Measurements from ENCODE around the gene ZFAND4. TPM values are rescaled to one million over a fixed set of nuclear protein-coding genes. Genes with fewer than 3 reads are reported as not detected.
A peak's percentile ranks its signal among the peaks of the same experiment; 100 is the strongest.

Gene ZFAND4
- total and polyA plus RNA-seq, 5 donors, result 5.4 to 20.6 (median 18.2) TPM

DNA sequence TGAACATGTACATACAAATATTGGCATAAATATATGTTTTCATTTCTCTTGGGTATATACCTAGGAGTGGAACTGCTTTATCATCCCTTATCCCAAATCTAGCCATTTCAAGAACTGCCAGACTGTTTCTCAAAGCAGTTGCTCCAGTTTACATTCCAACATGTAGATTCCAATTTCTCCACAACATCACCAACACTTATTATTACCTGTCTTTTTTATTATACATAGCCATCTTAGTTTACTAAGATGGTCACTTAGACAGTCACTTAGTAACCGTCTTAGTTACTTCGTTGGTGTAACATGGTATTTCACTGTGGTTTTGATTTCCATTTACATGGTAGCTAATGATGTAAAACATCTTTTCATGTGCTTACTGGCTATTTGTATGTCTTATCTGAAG lies 82.7 kb downstream of the ZFAND4 start:
- 95% methylated on average over 2 of the region's 2 CpGs for WGBS
- Histone ChIP-seq H3K4me1 (ENCODE audit: control insufficient read depth, insufficient read depth, low read length) (no peaks in the 10 kb centered on the region), H3K9me3 (ENCODE audit: control insufficient read depth, low read length) (no peaks in the 10 kb centered on the region), H3K27me3 (ENCODE audit: control insufficient read depth, insufficient read depth) (no peaks in the 10 kb centered on the region), H3K27ac (ENCODE audit: low read length) (no peak overlapping the region), H3K4me3 (ENCODE audit: low read length) (no peak overlapping the region)
- ATAC-seq (no peak), DNase-seq (no peak)
- intact Hi-C loops (cut with DNase I), result loop anchor here in 1 of 4 donors (10.0 kb wide), 2 partner anchors 85 to 125 kb away; partner anchors contain the start of gene ZFAND4

DNA sequence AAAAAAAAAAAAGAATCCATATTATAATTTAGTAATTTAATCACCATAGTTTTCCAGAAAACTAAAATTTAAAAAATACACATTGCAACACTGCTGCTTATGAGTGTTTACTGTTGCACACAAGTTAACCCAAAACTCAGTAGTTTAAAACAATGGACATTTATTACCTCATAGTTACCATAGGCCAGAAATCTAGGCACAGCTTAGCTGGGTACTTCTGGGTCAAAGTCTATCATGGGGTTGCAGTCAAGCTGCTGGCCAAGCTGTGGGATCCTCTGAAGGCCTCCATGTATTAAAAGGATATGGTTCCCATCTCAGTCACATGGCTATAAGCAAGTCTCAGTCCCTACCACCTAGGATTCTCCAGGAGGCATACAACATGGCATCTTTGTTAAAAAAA lies 83.6 kb downstream of the ZFAND4 start:
- DNase-seq (no peak), ATAC-seq (no peak)
- Histone ChIP-seq H3K27me3 (ENCODE audit: control insufficient read depth, insufficient read depth) (no peaks in the 10 kb centered on the region), H3K4me3 (ENCODE audit: low read length) (no peak overlapping the region), H3K4me1 (ENCODE audit: control insufficient read depth, insufficient read depth, low read length) (no peaks in the 10 kb centered on the region), H3K9me3 (ENCODE audit: control insufficient read depth, low read length) (no peaks in the 10 kb centered on the region), H3K27ac (ENCODE audit: low read length) (no peak overlapping the region)
- intact Hi-C loops (cut with DNase I), result no loop called here

DNA sequence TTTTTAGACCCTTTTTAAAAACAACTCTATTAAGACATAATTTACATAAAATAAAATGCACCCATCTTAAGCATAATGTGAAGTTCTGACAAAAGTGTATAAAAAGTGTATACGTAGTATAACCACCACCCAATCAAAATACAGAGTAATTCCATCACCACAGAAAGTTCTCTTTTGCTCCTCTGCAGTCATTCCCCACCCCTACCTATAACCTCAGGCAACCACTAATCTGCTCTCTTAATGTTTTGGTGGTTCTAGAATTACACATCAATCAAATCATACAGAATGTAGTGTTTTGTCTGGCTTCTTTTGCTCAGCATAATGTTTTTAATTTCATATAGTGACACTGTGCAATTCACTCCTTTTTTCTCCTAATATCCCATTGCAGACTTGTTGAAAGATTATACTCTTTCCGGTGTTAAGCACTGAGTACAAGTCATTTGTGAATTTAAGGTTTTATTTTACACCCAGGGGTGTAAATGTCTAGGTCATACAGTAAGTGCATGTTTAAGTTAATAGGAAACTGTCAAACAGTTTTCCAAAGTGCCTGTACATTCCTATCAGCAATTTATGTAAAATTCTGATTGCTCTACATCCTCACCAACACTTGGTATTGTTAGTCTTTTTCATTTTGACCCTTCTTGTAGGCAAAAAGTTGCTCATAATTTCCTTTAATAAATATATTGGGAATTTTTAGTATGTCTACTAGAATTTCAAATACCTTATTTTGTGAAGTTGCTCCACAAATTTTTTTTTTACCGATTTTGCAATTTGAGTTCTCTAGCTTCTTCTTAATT lies 86.3 kb downstream of the ZFAND4 start:
- Histone ChIP-seq H3K4me1 (ENCODE audit: control insufficient read depth, insufficient read depth, low read length) (no peaks in the 10 kb centered on the region), H3K4me3 (ENCODE audit: low read length) (no peak overlapping the region), H3K27ac (ENCODE audit: low read length) (no peak overlapping the region), H3K27me3 (ENCODE audit: control insufficient read depth, insufficient read depth) (no peaks in the 10 kb centered on the region), H3K9me3 (ENCODE audit: control insufficient read depth, low read length) (no peaks in the 10 kb centered on the region)
- intact Hi-C loops (cut with DNase I), result no loop called here
- ATAC-seq (no peak), DNase-seq (no peak)
- 96% methylated on average over 3 of the region's 3 CpGs for WGBS

DNA sequence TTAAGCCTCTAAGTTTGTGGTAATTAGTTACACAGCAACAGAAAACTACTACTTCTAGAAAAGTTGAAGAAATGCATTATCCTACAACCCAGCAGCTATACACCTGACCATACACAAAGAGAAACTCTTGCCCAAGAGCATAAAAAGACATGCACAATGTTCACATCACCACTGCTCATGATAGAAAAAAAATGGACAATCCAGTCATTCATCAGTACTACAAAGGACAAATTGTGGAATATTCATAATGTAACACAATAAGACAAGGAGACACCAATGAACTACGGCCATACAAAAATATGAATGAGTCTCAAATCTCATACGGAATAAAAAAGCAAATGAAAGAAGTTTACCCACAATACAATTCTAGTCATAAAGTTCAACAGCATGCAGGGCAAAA lies 87.4 kb downstream of the ZFAND4 start:
- no peaks in the 10 kb centered on the region for H3K27me3 ChIP-seq (ENCODE audit: control insufficient read depth, insufficient read depth)
- DNase-seq (no peak), ATAC-seq (no peak)
- WGBS, result 92% methylated on average over 2 of the region's 2 CpGs
- no peak overlapping the region for H3K4me3 ChIP-seq (ENCODE audit: low read length)
- intact Hi-C loops (cut with DNase I), result no loop called here
- no peak overlapping the region for H3K27ac ChIP-seq (ENCODE audit: low read length)
- H3K4me1 ChIP-seq (ENCODE audit: control insufficient read depth, insufficient read depth, low read length), result peaks cover 5% of the 10 kb centered on the region
- H3K9me3 ChIP-seq (ENCODE audit: control insufficient read depth, low read length), result no peaks in the 10 kb centered on the region

DNA sequence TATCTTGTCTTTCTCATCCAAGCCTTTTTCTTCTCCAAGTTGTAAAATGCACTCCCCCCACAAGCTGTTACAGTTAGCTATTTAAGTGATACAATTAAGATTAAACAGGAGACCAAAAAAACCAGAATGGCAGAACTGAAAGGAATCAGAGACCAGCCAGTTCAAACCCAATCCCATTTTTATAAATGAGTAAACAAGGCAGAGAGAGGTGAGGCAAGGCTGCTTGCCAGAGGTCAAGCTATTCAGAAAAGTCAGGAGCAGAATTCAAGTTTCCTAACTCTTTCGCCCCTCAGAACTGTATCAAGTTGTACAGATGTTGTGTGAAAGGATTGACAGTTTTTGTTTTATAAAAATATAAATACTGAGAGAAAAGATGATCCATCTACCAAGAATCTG lies 90.2 kb downstream of the ZFAND4 start:
- DNase-seq (no peak), ATAC-seq (no peak)
- no peaks in the 10 kb centered on the region for H3K27me3 ChIP-seq (ENCODE audit: control insufficient read depth, insufficient read depth)
- H3K4me1 ChIP-seq (ENCODE audit: control insufficient read depth, insufficient read depth, low read length), result peaks cover 5% of the 10 kb centered on the region
- H3K9me3 ChIP-seq (ENCODE audit: control insufficient read depth, low read length), result no peaks in the 10 kb centered on the region
- WGBS, result 96% methylated on average over 1 of the region's 1 CpG
- no peak overlapping the region for H3K27ac ChIP-seq (ENCODE audit: low read length)
- H3K4me3 ChIP-seq (ENCODE audit: low read length), result no peak overlapping the region
- intact Hi-C loops (cut with DNase I), result no loop called here

DNA sequence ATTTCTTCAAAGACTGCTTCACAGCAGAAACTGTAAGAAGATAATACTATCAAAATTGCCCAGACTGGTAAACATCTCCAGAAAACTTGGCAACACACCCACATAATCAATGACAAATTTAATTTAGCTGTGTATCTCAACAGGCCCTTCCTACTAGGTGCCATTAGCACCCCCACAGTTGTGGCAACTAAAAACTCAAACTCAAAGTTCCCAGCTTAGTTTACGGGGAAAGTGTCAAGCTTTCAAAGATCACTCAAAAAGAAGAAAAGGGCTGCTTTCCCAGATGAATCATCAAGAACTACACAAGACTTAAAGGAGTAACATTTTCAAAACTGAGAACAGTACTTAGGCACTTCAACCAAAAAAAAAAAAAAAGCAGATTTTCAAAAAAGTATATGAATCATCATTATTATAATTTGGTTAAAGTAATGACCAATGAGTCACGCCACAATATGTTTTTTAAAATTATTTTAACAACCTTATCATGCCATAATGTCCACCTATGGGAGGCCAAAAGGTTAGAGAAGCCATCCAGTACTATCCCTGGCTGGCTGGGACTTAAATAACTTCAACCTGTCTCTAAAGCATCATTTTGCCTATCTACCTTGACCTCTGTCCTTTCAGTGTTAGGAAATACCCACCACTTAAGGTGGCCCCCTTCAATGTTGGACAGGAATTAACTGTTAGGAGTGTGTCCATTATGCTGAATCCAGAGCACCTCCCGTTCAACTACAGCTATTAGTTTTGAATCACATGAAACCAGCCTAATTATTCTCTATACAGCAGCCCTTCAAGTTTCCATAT lies 90.8 kb downstream of the ZFAND4 start:
- Histone ChIP-seq H3K4me3 (ENCODE audit: low read length) (no peak overlapping the region), H3K4me1 (ENCODE audit: control insufficient read depth, insufficient read depth, low read length) (peaks cover 5% of the 10 kb centered on the region), H3K27ac (ENCODE audit: low read length) (no peak overlapping the region), H3K27me3 (ENCODE audit: control insufficient read depth, insufficient read depth) (no peaks in the 10 kb centered on the region), H3K9me3 (ENCODE audit: control insufficient read depth, low read length) (no peaks in the 10 kb centered on the region)
- intact Hi-C loops (cut with DNase I), result no loop called here
- no peak for ATAC-seq
- DNase-seq, result no peak
- 84% methylated on average over 3 of the region's 3 CpGs for WGBS

DNA sequence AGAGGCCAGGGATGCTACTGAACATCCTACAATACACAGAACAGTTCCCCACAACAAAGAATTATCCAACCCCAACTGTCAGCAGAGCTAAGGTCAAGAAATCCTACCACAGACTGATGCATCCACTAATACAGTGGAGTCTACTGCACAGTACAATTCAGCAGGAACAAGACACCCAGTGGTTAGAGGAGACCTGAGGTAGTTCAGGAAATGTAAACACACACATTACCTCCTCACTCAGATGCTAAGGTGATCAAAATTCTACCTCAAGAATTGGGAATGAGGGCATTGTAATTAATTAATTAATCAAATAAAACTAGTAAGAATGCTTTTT lies 91.4 kb downstream of the ZFAND4 start:
- Histone ChIP-seq H3K4me3 (ENCODE audit: low read length) (no peak overlapping the region), H3K4me1 (ENCODE audit: control insufficient read depth, insufficient read depth, low read length) (peaks cover 6% of the 10 kb centered on the region), H3K27ac (ENCODE audit: low read length) (no peak overlapping the region), H3K9me3 (ENCODE audit: control insufficient read depth, low read length) (no peaks in the 10 kb centered on the region), H3K27me3 (ENCODE audit: control insufficient read depth, insufficient read depth) (no peaks in the 10 kb centered on the region)
- DNase-seq (no peak), ATAC-seq (peak in 1 of 2 donors; percentile 18)
- intact Hi-C loops (cut with DNase I), result no loop called here

DNA sequence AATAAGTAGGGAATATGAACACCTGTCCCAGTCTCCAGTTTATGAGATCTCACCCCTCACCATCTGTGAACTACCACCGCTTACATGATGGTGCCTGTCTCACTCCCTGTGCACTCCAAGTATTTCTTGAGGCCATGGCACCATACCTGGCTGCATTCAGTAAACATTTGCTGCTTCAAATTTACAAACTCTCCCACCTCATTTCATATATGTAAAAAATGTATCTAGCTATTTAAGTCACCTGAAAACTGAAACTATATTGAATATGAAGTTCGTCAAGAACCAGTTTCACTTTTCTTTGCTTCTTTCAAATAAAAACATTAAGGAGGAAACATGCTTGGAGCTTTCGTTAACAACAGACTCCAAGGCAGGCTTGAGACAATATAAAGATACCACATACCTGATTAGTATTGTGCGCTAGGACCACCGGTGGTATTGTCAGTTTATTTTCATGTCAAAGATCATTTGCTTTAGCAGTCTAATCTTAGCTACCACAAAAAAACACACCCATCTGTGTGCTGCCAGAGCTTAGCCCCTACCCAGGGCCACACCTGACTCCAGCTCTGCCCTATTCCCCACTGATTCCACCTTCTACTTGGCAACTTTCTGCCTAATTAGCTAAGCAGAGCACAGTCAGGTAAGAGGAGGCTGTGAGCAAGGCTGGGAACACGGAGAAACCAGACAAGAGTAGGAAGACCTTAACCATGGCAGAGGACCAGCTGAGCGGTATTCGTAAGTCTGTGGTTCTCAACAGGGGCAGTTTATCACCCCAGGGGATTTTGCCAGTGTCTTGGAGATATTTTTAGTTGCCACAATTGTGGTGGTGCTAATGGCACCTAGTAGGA lies 92.0 kb downstream of the ZFAND4 start:
- Histone ChIP-seq H3K27ac (ENCODE audit: low read length) (no peak overlapping the region), H3K9me3 (ENCODE audit: control insufficient read depth, low read length) (no peaks in the 10 kb centered on the region), H3K27me3 (ENCODE audit: control insufficient read depth, insufficient read depth) (no peaks in the 10 kb centered on the region), H3K4me1 (ENCODE audit: control insufficient read depth, insufficient read depth, low read length) (peaks cover 6% of the 10 kb centered on the region), H3K4me3 (ENCODE audit: low read length) (peak overlapping the region; percentile 48)
- intact Hi-C loops (cut with DNase I), result no loop called here
- 49% methylated on average over 8 of the region's 8 CpGs for WGBS
- ATAC-seq, result peak; percentile 19 to 48
- DNase-seq, result no peak

DNA sequence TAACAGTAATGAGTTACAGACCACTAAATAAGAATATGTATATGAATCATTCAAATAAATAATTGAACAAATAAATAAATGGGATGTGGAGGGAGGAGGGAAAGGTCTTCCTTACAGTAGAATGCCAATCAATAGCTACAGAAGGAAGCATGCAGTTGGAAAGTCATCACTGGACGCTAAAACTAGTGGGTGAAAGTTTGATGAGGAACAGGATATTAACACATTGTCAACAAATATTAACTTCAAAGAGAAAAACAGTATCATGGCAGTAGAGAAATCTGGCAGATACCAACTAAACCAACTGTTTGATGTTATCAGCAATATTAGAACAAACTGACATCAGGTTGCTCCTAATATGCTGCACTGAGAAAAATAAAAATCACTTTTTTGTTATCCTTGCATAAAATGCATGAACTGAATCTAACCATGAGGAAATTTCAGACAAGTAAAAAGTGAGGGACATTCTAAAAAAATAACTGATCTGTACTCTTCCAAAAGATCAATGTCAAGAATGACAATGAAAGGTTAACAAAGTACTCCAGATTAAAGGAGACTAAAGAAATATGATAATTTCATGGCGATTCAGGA lies 94.1 kb downstream of the ZFAND4 start:
- 65% methylated on average over 2 of the region's 2 CpGs for WGBS
- intact Hi-C loops (cut with DNase I), result no loop called here
- no peak overlapping the region for H3K4me3 ChIP-seq (ENCODE audit: low read length)

DNA sequence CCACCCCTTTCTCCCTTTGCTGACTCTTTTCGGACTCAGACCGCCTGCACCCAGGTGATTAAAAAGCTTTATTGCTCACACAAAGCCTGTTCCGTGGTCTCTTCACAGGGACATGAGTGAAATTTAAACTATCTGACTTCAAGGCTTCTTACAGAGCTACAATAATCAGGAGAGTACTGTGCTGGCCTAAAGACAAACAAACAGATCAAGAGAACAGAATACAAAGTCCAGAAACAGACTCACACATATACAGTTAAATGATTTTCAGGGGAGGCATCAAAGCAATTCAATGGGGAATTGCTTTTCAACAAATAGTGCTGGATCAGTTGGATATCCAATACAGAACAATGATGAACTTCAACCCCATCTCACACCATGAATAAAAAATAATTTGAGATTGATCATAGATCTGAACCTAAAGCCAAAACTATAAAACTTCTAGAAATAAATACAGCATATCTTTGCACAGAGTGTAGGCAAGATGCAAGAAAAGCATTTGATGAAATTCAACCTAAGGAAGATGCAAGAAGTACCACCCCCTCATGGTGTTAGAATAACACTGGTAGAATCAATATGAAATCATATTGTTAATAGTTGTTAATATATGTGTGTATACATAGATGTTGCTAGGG lies 96.5 kb downstream of the ZFAND4 start:
- peaks cover 5% of the 10 kb centered on the region for H3K4me1 ChIP-seq (ENCODE audit: control insufficient read depth, insufficient read depth, low read length)
- H3K4me3 ChIP-seq (ENCODE audit: low read length), result no peak overlapping the region
- WGBS, result 95% methylated on average over 3 of the region's 3 CpGs
- H3K9me3 ChIP-seq (ENCODE audit: control insufficient read depth, low read length), result no peaks in the 10 kb centered on the region
- H3K27me3 ChIP-seq (ENCODE audit: control insufficient read depth, insufficient read depth), result no peaks in the 10 kb centered on the region
- intact Hi-C loops (cut with DNase I), result no loop called here
- DNase-seq (no peak), ATAC-seq (no peak)
- H3K27ac ChIP-seq (ENCODE audit: low read length), result no peak overlapping the region

More for the DNA sequence above, 94.1 kb downstream of the ZFAND4 start:
- ATAC-seq (no peak), DNase-seq (no peak)
- Histone ChIP-seq H3K9me3 (ENCODE audit: control insufficient read depth, low read length) (no peaks in the 10 kb centered on the region), H3K27me3 (ENCODE audit: control insufficient read depth, insufficient read depth) (no peaks in the 10 kb centered on the region), H3K27ac (ENCODE audit: low read length) (no peak overlapping the region), H3K4me1 (ENCODE audit: control insufficient read depth, insufficient read depth, low read length) (peaks cover 6% of the 10 kb centered on the region)
